H54 (cell line): ENCODE results near the gene SRGAP1.
A peak's percentile ranks its signal among the peaks of the same experiment; 100 is the strongest.
"Not testable (repeated sequence)": the region's sequence is repeated elsewhere in the genome, so short reads cannot be mapped to it uniquely, and the experiment has no call there.

ENCODE experiments used
- DNase-seq: peaks from one replicate; pipeline ENCODE4 v3.0.0; 2011; ENCODE audit warnings: low spot score, mixed read lengths; ENCODE audit not compliant: insufficient read length
- FAIRE-seq: peaks from 3 replicates; lab custom pipeline; 2011; peaks lifted over from hg19 to GRCh38; lab: Jason Lieb, UNC
- POLR2A ChIP-seq: IDR thresholded peaks from 2 replicates; pipeline ENCODE4 v1.6.1; 2011; ENCODE audit warnings: low read depth, mild to moderate bottlenecking, low read length

SRGAP1 gene

DNA sequence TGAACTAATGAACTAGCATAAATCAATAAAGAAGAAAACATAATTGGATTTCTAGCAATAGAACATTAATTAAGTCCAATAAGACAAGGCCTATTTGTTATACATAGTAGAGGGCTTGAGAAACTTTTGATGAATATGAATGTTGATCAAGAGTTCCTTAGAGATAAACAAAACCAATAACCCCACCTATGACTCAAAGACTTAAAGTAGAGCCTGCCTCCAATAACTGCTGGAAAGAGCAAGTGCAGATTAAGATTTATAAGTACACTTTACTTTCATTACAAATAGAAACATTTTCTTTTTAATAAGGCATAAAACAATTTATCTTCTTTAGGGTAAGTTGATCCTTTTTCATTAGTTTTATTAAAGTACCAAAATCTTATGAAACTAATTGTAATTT is 185.7 kb downstream of the SRGAP1 start:
- no peak for TF ChIP-seq POLR2A
- DNase-seq (no peak), FAIRE-seq (no peak)

DNA sequence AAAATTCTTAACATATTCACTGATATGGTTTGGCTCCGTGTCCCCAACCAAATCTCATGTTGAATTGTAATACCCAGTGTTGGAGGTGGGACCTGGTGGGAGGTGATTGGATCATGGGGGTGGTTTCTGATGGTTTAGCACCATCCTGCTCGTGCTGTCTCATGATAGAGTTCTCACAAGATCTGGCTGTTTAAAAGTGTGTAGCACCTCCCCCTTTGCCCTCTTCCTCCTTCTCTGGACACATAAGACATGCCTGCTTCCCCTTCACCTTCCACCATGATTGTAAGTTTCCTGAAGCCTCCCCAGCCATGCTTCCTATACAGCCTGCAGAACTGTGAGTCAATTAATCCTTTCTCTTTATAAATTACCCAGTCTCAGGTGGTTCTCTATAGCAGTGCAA is 189.6 kb downstream of the SRGAP1 start:
- FAIRE-seq, DNase-seq: not testable (repeated sequence)

DNA sequence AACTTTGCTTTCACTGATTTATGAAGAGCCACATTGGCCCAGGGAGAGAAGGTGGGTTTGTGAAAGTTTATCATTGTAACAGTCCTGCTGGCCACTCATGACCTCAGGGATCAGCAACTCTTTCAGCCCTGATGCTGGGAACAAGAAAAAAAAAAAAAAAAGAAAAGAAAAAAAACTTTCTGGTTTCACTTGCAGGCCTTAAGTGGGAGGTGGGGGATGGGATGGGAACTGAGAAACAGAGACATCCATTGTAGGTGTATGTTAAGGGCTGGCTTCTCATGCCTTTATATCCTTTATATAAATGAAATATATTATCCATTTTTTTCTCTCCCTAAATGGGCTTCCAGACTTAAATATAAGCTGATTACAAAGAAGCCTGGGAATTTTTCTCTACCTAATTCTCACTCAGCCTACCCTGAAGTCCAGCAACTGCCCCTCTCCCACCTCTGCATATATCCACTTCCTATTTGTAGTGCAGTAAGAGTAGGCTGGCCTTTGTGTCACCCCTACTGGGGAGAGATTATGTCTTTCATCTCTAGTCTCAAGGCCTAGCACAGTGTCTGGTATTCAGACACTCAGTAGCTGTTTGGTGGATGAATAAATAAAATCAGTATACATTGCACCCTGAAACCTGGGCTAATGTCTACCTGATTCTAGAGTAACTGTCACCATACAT is 190.5 kb downstream of the SRGAP1 start:
- FAIRE-seq, result no peak
- TF ChIP-seq POLR2A, result no peak
- no peak for DNase-seq

DNA sequence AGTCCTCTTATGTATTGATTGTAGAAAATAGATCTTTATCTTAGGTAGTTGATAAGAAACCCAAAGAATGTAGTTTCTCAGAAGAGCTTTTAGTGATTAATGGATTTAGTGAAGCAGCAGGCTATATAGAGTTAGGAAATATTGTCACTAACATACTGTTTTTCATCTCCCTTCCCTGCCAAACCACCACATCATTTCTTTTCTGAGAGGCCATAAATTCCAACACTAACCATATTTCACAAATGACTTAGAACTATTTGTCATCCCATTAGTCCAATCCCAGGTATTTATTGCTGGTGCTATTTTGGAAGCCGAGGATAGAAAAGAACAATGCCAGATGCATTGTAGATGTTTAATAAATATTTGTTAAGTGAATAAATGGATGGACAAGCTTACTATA is 191.9 kb downstream of the SRGAP1 start:
- FAIRE-seq (no peak), DNase-seq (no peak)
- no peak for TF ChIP-seq POLR2A

DNA sequence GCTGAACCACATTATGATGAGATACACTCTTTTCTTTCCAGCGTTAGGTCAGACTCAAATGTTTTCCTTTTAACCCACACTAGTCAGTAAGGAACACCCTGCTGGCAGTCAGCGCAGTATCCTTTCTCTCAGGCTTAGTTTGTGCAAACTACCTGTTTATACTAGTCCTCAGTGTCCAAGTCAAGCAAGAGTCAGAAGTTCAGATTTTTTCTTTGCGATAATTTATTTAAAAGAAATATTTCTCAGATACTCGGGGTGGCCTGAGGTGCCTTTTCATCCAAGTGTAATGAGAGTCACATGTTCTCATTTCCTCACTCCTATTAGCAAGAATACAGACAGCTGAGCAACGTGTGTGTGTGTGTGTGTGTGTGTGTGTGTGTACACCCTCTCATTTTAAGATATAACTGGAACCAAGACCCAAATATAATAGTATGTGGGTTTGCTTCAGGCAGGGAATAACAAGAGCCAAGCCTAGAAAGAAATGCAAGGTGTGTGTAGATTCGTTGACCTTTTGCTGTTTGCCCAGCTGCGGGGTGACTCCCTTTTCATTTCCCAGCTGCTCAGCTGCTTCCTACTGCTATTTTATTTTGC is 194.9 kb downstream of the SRGAP1 start:
- TF ChIP-seq POLR2A, result no peak

DNA sequence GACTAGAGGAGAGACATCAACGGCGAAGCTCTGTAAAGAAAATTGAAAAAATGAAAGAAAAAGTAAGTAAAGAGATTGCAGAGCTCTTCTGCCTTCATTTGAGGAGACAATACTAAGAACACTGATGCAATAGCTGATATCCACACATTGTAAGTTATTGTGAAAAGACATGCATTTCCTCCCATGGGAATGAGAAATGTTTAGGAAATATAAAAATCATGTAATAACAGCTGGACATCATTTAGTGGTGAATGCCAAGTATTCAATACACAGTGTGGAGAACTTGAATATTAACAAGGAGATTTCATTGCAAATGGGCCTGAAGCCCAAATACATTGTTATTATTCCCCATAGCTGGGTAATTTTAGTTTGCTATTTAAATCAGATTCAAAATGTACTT is 198.4 kb downstream of the SRGAP1 start:
- DNase-seq (no peak), FAIRE-seq (no peak)
- TF ChIP-seq POLR2A, result no peak

More for the DNA sequence above, 194.9 kb downstream of the SRGAP1 start:
- no peak for DNase-seq
- FAIRE-seq, result peak; percentile 33

DNA sequence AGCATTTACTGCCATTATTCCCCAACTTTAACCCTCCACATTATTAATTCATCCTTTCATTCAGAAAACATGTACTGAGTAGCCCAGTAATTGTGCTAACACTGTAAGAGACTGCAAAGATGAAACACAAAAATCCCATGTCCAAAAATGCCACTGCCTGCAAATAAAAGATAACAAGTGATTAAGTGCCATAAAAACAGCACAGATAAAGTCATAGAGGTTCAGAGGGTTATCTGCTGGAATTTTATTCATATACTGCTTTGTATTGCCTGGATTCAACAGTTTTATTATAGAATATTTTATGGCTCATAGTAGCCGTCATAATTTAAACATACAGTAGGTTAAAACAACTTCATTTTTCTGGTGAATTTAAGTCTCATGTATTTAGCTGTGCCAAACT is 199.7 kb downstream of the SRGAP1 start:
- FAIRE-seq (no peak), DNase-seq (no peak)
- TF ChIP-seq POLR2A, result no peak

DNA sequence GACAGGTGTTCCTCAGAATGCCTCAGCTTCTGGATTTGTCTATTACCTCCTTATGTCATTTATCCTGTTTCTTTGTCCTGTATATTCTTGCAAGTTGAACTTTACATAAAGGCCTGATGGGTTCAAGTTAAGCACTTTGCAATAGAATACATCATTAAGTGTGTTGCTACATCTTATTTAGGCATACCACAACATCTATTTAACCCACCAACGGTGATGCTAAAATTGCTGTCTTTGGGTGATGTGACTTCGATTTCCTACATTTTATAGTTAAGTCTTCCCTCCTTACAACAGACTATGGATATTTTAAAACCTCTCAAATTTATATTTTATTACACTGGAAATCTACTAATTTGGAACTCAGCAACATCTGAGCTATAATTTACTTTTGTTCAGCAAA is 206.6 kb downstream of the SRGAP1 start:
- no peak for DNase-seq
- no peak for TF ChIP-seq POLR2A
- no peak for FAIRE-seq

DNA sequence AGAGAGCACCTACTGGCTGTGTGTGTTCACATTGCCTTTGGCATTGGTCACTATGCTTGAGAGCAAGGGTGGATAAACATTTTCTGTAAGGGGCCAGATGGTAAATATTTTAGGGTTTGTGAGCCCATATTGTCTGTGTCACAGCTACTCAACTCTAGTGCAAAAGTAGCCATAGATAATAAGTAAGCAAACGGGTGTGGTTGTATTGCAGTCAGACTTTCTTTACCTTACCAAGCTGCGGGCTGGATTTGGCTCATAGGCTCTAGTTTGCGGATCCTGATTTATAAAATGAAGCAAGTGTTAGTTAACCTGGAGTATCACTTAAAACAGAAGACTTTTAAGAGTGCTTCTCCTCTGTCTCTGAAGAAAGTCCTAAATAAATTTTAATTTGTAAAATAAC is 208.6 kb downstream of the SRGAP1 start:
- TF ChIP-seq POLR2A, result no peak
- FAIRE-seq, result no peak
- DNase-seq, result no peak

DNA sequence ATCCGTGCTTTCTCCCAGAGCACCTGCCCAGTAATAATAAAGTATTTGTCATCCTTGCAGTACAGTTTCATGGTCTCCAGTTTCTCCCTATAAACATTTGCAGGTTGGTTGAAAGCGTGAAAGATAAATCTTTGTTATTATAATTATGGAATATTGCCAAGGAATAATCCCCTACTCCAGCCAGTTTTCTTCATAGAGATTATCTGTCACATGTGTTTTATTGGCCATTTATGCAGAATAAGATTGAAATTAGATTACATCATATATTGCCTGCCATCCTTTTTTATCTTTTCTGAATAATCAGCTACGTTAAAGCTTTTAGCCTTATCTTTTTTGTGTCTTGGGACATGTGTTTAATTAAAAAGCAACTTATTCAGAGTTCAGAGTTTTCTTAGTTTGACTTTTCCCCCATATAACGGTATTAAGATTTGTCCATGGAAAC is 209.6 kb downstream of the SRGAP1 start:
- no peak for TF ChIP-seq POLR2A
- DNase-seq (no peak), FAIRE-seq (no peak)

DNA sequence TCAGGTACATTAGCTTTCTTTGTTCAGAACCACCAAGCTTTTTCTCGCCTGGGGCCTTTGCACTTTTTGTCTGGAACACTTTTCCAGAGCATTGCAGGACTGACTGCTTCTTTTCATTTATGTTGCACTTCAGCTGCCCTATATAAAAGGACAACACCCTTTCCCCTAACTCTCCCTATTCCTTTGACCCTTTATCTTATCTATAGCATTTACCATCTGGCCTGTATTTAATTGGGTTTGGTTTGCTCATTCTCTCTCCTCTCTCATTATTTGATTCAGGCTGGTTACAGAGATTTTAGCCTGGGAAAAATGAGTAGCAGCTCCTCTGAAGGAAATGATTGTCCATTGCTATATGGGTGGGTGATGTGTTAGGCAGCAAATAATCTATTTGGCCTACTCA is 212.2 kb downstream of the SRGAP1 start:
- FAIRE-seq (no peak), DNase-seq (no peak)
- TF ChIP-seq POLR2A, result no peak

DNA sequence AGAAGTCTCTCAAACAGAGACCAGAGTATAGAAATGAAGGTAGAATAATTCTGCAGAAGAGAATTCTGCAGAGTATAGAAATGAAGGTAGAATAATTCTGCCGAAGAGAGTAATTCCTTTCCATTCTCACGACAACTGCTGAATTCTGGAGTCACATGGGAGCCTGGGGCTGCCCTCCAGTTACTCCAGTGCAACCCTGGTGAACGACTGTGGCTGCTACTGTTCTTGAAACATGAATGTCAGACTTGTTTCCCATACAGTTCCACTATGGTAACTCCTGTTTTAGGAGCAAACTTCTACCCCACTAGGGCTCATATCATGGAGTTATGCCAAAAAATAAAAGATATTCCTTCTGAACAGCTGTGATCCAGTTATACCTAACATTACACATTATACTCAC is 213.2 kb downstream of the SRGAP1 start:
- FAIRE-seq, result no peak
- TF ChIP-seq POLR2A, result no peak
- DNase-seq, result no peak

DNA sequence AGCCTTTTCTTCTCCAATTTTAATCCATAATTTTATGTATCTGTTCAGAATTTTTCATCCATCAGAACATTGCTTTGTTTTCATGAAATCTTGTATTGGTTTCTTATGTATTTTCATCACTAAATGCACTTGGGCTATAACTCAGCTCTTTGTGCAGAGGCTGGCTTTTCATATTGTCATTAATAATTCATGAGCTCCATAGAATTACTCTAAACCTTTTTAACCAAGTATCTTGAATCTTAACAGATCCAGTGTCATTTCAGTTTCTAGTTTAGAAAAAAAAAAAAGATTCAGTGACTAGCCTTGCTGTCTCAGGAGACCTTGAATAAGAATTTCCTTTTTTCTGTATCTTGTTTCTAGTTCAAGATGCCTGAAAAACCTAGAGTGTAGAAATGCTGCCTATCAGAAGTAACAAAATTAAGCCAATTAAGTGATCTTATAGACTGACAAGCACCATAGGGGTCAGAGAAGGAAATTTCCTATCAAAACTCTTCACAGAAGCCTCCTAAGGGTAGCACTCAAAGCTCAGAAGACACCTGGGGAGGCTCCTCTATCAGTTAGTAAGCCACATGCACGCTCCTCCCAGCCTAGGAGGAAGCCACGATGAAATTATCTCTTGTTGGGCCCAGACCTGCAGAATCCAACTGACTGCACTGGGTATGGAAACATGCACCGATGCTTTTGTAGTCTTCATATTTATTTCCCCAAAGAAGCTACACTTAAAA is 214.2 kb downstream of the SRGAP1 start:
- no peak for DNase-seq
- FAIRE-seq, result no peak
- no peak for TF ChIP-seq POLR2A

DNA sequence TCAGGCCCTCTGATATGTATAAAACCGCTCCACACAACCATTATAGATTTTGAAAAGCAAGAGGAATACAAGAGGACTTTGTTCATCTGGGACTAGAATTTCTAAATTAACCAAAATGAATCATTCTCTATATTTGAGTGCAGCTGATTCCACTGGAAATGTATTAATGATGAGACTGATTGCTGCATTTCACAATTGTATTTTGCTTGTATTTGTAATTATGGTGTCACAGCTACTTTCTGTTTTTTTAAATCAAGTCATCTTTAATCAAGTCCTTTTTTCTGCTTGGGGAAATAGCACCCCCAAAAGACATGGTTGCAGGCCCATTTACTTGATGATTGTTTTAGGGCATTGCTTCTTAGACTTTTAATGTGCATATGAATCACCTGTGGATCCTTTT is 215.2 kb downstream of the SRGAP1 start:
- no peak for TF ChIP-seq POLR2A
- FAIRE-seq, result peak; percentile 15
- DNase-seq, result no peak

DNA sequence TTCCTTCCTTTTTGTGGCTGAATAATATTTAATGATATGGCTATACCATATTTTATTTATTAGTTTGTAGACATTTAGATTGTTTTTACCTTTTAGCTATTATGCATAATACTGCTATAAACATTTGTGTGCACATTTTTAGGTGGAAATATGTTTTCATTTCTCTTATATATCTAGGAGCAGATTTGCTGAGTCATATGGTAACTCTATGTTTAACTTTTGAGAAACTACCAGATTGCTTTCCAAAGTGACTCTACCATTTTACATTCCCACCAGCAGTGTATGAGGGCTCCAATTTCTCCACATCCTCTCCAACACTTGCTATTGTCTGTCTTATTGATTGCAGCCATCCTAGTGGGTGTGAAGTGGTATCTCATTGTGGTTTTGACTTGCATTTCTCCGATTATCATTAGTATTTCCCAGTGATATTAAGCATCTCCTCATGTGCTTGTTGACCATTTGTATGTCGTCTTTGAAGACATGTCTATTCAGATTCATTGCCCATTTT is 217.4 kb downstream of the SRGAP1 start:
- TF ChIP-seq POLR2A, result no peak
- DNase-seq (no peak), FAIRE-seq (peak; percentile 30)
